Measurements from ENCODE around the gene TTF1. TPM values are rescaled to one million over a fixed set of nuclear protein-coding genes. Genes with fewer than 3 reads are reported as not detected.

Gene TTF1
- total and polyA plus RNA-seq, 10 of the 15 experiments (the other 5 are each of a cell fraction or from before 2014, with no cell fraction given): 11.3 to 25.5 (median 16.0) TPM

DNA sequence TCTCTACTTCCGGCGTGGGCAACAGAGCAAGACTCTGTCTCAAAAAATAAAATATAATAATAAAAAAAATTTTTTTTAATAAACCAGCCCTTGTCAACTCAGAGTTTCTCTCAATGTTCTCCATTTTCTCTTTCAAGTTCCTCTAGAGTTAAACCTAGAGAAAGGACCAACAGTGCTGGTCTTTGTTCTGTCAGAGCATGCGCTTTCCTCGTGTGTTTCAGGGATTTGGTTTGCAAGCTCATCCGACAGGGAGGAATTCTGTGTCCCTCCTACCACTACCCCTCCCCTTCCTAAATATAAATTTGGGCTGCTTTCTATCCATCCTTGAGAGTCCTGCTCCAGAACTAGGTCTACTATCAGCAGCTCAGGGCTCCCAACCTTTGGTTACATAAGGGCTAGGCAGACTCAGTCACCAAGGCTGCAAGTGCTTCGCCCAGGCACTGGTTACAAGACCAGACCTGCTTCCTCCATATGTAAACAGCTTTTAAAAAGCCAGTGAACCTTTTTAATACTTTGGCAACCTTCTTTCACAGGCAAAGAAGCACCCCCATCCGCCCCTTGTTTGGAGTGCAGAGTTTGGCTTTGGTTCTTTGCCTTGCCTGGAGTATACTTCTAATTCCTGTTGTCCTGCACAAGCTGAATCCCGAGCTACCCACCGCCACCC, 65.3 kb downstream of the TTF1 start:
- CTCF ChIA-PET: interaction anchor here (0.7 kb wide), 1 partner anchor 9 kb away, joined by 3 read pairs; no protein-coding TSS in a partner anchor
- intact Hi-C loops (cut with micrococcal nuclease; ENCODE audit: unreplicated experiment) (no loop called here), in situ Hi-C loops (cut with MboI) (no loop called here)
- peaks cover 17 to 35% of the 10 kb centered on the region in 2 experiments for H3K36me3 ChIP-seq (ENCODE audit: control insufficient read depth in 2 of 2, insufficient read depth in 2 of 2, low read length in 1 of 2)
- H3K9ac ChIP-seq (ENCODE audit: control insufficient read depth, insufficient read depth, low read length): no peak overlapping the region
- no TSS peak for BruUV-seq (replicated peaks)
- SMC1A ChIA-PET (ENCODE audit: uncharacterized antibody, unreplicated experiment): no interaction called here
- H4K20me1 ChIP-seq (ENCODE audit: control insufficient read depth, insufficient read depth): no peaks in the 10 kb centered on the region; the same call in 1 of the 2 replicates
- no peak overlapping the region for H2AFZ ChIP-seq (ENCODE audit: control insufficient read depth, low read depth, low read length)
- no peak overlapping the region for H3K27ac ChIP-seq (ENCODE audit: control insufficient read depth, insufficient read depth)
- no peaks in the 10 kb centered on the region for H3K9me3 ChIP-seq (replicated peaks; ENCODE audit: control insufficient read depth, insufficient read depth, low read length)
- H3K4me1 ChIP-seq (ENCODE audit: control insufficient read depth, insufficient read depth, low read length): no peaks in the 10 kb centered on the region
- RAD21 ChIA-PET (ENCODE audit: unreplicated experiment): no interaction called here
- peaks cover 4% of the 10 kb centered on the region for H3K79me2 ChIP-seq (ENCODE audit: control insufficient read depth, insufficient read depth, low read length)
- ATAC-seq (no peak), FAIRE-seq (no peak), DNase-seq (ENCODE audit: low read depth, low spot score) (no peak)
- no peaks in the 10 kb centered on the region for H3K27me3 ChIP-seq (replicated peaks in 1 of 2; ENCODE audit: control insufficient read depth in 2 of 2, insufficient read depth in 2 of 2, low read length in 1 of 2)
- POLR2A ChIA-PET: interaction anchor here (0.6 kb wide), 1 partner anchor 62 kb away, joined by 4 read pairs; no protein-coding TSS in a partner anchor
- H3K4me2 ChIP-seq (ENCODE audit: control insufficient read depth, insufficient read depth): no peak overlapping the region
- H3K4me3 ChIP-seq: no peak overlapping the region
- 97% methylated on average over 9 of the region's 9 CpGs for WGBS (ENCODE audit: insufficient coverage, insufficient replicate concordance, low lambda C conversion rate, missing lambda C conversion rate)
- TF ChIP-seq GABPA (IDR thresholded peaks at IDR 0.05; ENCODE audit: low read depth): no peak
- TF ChIP-seq LARP7 (IDR thresholded peaks at IDR 0.05): no peak
- TF ChIP-seq, protein P1, sequence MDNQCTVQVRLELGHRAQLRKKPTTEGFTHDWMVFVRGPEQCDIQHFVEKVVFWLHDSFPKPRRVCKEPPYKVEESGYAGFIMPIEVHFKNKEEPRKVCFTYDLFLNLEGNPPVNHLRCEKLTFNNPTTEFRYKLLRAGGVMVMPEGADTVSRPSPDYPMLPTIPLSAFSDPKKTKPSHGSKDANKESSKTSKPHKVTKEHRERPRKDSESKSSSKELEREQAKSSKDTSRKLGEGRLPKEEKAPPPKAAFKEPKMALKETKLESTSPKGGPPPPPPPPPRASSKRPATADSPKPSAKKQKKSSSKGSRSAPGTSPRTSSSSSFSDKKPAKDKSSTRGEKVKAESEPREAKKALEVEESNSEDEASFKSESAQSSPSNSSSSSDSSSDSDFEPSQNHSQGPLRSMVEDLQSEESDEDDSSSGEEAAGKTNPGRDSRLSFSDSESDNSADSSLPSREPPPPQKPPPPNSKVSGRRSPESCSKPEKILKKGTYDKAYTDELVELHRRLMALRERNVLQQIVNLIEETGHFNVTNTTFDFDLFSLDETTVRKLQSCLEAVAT (IDR thresholded peaks at IDR 0.05): no peak
- TF ChIP-seq, protein P2, sequence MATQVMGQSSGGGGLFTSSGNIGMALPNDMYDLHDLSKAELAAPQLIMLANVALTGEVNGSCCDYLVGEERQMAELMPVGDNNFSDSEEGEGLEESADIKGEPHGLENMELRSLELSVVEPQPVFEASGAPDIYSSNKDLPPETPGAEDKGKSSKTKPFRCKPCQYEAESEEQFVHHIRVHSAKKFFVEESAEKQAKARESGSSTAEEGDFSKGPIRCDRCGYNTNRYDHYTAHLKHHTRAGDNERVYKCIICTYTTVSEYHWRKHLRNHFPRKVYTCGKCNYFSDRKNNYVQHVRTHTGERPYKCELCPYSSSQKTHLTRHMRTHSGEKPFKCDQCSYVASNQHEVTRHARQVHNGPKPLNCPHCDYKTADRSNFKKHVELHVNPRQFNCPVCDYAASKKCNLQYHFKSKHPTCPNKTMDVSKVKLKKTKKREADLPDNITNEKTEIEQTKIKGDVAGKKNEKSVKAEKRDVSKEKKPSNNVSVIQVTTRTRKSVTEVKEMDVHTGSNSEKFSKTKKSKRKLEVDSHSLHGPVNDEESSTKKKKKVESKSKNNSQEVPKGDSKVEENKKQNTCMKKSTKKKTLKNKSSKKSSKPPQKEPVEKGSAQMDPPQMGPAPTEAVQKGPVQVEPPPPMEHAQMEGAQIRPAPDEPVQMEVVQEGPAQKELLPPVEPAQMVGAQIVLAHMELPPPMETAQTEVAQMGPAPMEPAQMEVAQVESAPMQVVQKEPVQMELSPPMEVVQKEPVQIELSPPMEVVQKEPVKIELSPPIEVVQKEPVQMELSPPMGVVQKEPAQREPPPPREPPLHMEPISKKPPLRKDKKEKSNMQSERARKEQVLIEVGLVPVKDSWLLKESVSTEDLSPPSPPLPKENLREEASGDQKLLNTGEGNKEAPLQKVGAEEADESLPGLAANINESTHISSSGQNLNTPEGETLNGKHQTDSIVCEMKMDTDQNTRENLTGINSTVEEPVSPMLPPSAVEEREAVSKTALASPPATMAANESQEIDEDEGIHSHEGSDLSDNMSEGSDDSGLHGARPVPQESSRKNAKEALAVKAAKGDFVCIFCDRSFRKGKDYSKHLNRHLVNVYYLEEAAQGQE (IDR thresholded peaks at IDR 0.05; ENCODE audit: low read depth, low read length): no peak
- TF ChIP-seq EED (IDR thresholded peaks at IDR 0.05; ENCODE audit: low read depth): no peak
- TF ChIP-seq KLF5 (IDR thresholded peaks at IDR 0.05; ENCODE audit: partially characterized antibody): no peak
- TF ChIP-seq TARDBP (IDR thresholded peaks at IDR 0.05; ENCODE audit: borderline replicate concordance): no peak
- TF ChIP-seq ZNF384 (IDR thresholded peaks at IDR 0.05; ENCODE audit: borderline replicate concordance, low read depth, low read length): no peak
- TF ChIP-seq FOXK2 (IDR thresholded peaks at IDR 0.05): no peak
- TF ChIP-seq, protein P3, sequence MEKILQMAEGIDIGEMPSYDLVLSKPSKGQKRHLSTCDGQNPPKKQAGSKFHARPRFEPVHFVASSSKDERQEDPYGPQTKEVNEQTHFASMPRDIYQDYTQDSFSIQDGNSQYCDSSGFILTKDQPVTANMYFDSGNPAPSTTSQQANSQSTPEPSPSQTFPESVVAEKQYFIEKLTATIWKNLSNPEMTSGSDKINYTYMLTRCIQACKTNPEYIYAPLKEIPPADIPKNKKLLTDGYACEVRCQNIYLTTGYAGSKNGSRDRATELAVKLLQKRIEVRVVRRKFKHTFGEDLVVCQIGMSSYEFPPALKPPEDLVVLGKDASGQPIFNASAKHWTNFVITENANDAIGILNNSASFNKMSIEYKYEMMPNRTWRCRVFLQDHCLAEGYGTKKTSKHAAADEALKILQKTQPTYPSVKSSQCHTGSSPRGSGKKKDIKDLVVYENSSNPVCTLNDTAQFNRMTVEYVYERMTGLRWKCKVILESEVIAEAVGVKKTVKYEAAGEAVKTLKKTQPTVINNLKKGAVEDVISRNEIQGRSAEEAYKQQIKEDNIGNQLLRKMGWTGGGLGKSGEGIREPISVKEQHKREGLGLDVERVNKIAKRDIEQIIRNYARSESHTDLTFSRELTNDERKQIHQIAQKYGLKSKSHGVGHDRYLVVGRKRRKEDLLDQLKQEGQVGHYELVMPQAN (conservative IDR thresholded peaks at IDR 0.05): no peak
- no peak for TF ChIP-seq RBBP5 (conservative IDR thresholded peaks at IDR 0.05)
- TF ChIP-seq WRNIP1 (IDR thresholded peaks at IDR 0.05; ENCODE audit: borderline replicate concordance, low read depth, low read length): no peak

All from GM12878 (cell line).